ENCODE results near the gene GGT7.

DNA sequence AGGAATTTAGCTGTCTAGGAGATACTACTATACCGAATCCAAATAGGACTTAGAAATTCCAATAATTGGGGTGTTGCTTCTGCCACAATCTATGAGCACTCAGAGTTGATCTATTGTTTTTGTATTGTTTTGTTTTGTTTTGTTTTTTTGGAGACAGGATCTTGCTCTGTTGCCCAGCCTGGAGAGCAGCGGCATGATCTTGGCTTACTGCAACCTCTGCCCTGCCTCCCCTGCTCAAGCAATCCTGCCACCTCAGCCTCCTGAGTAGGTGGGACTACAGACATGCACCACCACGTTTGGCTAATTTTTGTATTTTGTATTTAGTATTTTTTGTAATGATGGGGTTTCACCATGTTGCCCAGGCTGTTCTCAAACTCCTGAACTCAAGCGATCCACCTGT is 11.2 kb upstream of the GGT7 start:
- TF ChIP-seq, protein P1, sequence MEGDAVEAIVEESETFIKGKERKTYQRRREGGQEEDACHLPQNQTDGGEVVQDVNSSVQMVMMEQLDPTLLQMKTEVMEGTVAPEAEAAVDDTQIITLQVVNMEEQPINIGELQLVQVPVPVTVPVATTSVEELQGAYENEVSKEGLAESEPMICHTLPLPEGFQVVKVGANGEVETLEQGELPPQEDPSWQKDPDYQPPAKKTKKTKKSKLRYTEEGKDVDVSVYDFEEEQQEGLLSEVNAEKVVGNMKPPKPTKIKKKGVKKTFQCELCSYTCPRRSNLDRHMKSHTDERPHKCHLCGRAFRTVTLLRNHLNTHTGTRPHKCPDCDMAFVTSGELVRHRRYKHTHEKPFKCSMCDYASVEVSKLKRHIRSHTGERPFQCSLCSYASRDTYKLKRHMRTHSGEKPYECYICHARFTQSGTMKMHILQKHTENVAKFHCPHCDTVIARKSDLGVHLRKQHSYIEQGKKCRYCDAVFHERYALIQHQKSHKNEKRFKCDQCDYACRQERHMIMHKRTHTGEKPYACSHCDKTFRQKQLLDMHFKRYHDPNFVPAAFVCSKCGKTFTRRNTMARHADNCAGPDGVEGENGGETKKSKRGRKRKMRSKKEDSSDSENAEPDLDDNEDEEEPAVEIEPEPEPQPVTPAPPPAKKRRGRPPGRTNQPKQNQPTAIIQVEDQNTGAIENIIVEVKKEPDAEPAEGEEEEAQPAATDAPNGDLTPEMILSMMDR (IDR thresholded peaks at IDR 0.05), result no peak
- TF ChIP-seq POLR2A (IDR thresholded peaks at IDR 0.05), result no peak
